Left ventricle myocardium inferior (tissue), 1 donor: ENCODE results near the gene CRIP2. TPM values are rescaled to one million over a fixed set of nuclear protein-coding genes. Genes with fewer than 3 reads are reported as not detected.

Experiments used
- DNase-seq: peaks from one replicate; pipeline ENCODE4 v3.0.0-alpha.2; 2020
- H3K27ac ChIP-seq: fragments of 200-600 bp; replicated peaks from 2 replicates; pipeline ENCODE4 v1.8.0; 2021
- H3K27me3 ChIP-seq: fragments of 200-600 bp; 2 replicates; pipeline ENCODE4 v1.8.0; 2021; ENCODE audit warnings: low read depth
- H3K36me3 ChIP-seq: fragments of 200-600 bp; 2 replicates; pipeline ENCODE4 v1.8.0; 2021
- H3K4me1 ChIP-seq: fragments of 200-600 bp; 2 replicates; pipeline ENCODE4 v1.8.0; 2021
- H3K4me3 ChIP-seq: fragments of 200-600 bp; 2 replicates; pipeline ENCODE4 v1.8.0; 2021; ENCODE audit warnings: mild to moderate bottlenecking, moderate library complexity
- H3K9me3 ChIP-seq: fragments of 200-600 bp; replicated peaks from 2 replicates; pipeline ENCODE4 v1.8.0; 2021
- CTCF ChIP-seq: fragments of 200-600 bp; IDR thresholded peaks from 2 replicates; pipeline ENCODE4 v1.8.0; 2021; ENCODE audit warnings: antibody characterized with exemption, mild to moderate bottlenecking, borderline replicate concordance
- intact Hi-C: fragments of 100-400 bp; cut with micrococcal nuclease; formaldehyde crosslinking; loops from one replicate; pipeline ENCODE4 v1.11.0; 2022
- total RNA-seq: library from RNA; stranded (reverse); fragmentation: NEBNext Ultra II Directional; extraction: Animal tissue kit (Norgen Biotek cat#: 25700); gene quantifications from one replicate; pipeline ENCODE4 v1.2.1, GENCODE V29; 2021
- donor health status: DM: no; HTN: yes; CAD: no; lungs with severe emphysema.

The CRIP2 gene
- total RNA-seq, 1 donor from 2014 or later, result 1,068 TPM

GRCh38 chr14:105458571-105458970 lies 16.1 kb upstream of the CRIP2 start:
- Histone ChIP-seq H3K36me3 (peaks cover 64% of the 10 kb centered on the region), H3K27ac (no peak overlapping the region), H3K27me3 (no peaks in the 10 kb centered on the region), H3K4me3 (no peak overlapping the region), H3K9me3 (no peaks in the 10 kb centered on the region), H3K4me1 (peaks cover 16% of the 10 kb centered on the region)
- intact Hi-C loops, result no loop called here
- no peak for TF ChIP-seq CTCF
- no peak for DNase-seq

- DNase-seq, result no peak
- H3K36me3 ChIP-seq, result peaks cover 64% of the 10 kb centered on the region
These were observed 14.5 kb upstream of the CRIP2 start for GRCh38 chr14:105460116-105460515.

GRCh38 chr14:105460616-105461015 lies 14.0 kb upstream of the CRIP2 start:
- Histone ChIP-seq H3K36me3 (peaks cover 62% of the 10 kb centered on the region), H3K9me3 (no peaks in the 10 kb centered on the region), H3K27ac (no peak overlapping the region), H3K27me3 (no peaks in the 10 kb centered on the region), H3K4me3 (no peak overlapping the region), H3K4me1 (peaks cover 33% of the 10 kb centered on the region)
- intact Hi-C loops, result no loop called here
- TF ChIP-seq CTCF, result no peak
- no peak for DNase-seq

More at GRCh38 chr14:105460116-105460515, 14.5 kb upstream of the CRIP2 start:
- Histone ChIP-seq H3K9me3 (no peaks in the 10 kb centered on the region), H3K4me3 (no peak overlapping the region), H3K27ac (no peak overlapping the region), H3K4me1 (peaks cover 28% of the 10 kb centered on the region), H3K27me3 (no peaks in the 10 kb centered on the region)
- TF ChIP-seq CTCF, result no peak
- intact Hi-C loops, result no loop called here

- Histone ChIP-seq H3K36me3 (peaks cover 55% of the 10 kb centered on the region), H3K9me3 (no peaks in the 10 kb centered on the region), H3K27me3 (no peaks in the 10 kb centered on the region), H3K4me3 (no peak overlapping the region), H3K27ac (peak overlapping the region; percentile 75), H3K4me1 (peaks cover 37% of the 10 kb centered on the region)
- no peak for TF ChIP-seq CTCF
- intact Hi-C loops, result no loop called here
- no peak for DNase-seq
These were observed 12.7 kb upstream of the CRIP2 start for GRCh38 chr14:105461903-105462302.

- peak overlapping the region; percentile 100 for H3K27ac ChIP-seq
- no peak for TF ChIP-seq CTCF
These were observed 10.1 kb upstream of the CRIP2 start for GRCh38 chr14:105464501-105464900.

More at GRCh38 chr14:105464501-105464900, 10.1 kb upstream of the CRIP2 start:
- no peak for DNase-seq
- no peaks in the 10 kb centered on the region for H3K27me3 ChIP-seq
- H3K36me3 ChIP-seq, result peaks cover 50% of the 10 kb centered on the region
- no peak overlapping the region for H3K4me3 ChIP-seq
- intact Hi-C loops, result no loop called here
- H3K4me1 ChIP-seq, result peaks cover 59% of the 10 kb centered on the region
- H3K9me3 ChIP-seq, result no peaks in the 10 kb centered on the region
